K562 (cell line): ENCODE measurements around the gene HLTF. TPM values are rescaled to one million over a fixed set of nuclear protein-coding genes. Genes with fewer than 3 reads are reported as not detected.

Experiments used
- ATAC-seq: fragments of 200-7000 bp; cut with Tn5 transposase; 3 replicates; pipeline ENCODE4 v1.9.1; 2020; ENCODE audit warnings: moderate library complexity
- BruUV-seq: library from RNA; stranded (reverse); fragments of 400-500 nt; replicated peaks from 2 replicates; lab custom pipeline; 2021; lab: Mats Ljungman, UMichigan
- CTCF ChIA-PET: fragments of 300-600 bp; formaldehyde crosslinking; extraction: SDS; loops from one replicate; lab custom pipeline; 2021; ENCODE audit warnings: low intra/inter-chr PET ratio; lab: Yijun Ruan, JAX
- POLR2A ChIA-PET: fragments of 300-600, 350-650 bp; sonication (Branson Sonifier 250); formaldehyde crosslinking; extraction: SDS; loops from one replicate; lab custom pipeline; 2021; ENCODE audit warnings: antibody characterized with exemption, inconsistent platforms; lab: Yijun Ruan, JAX
- DNase-seq, 4 experiments: peaks; one replicate each; pipeline versions ENCODE4 v3.0.0 to v3.0.0-alpha.2; 2011 to 2018; ENCODE audit warnings: low spot score in 3 of 4, mixed read lengths in 3 of 4; ENCODE audit errors: extremely low read depth in 1 of 4
- FAIRE-seq: peaks from 2 replicates; lab custom pipeline; 2011; peaks lifted over from hg19 to GRCh38; lab: Jason Lieb, UNC
- H2AFZ ChIP-seq: 2 replicates; pipeline ENCODE4 v1.6.0; 2011; ENCODE audit warnings: low read depth, low read length, control low read depth, inconsistent platforms
- H3K27ac ChIP-seq: fragments of 200-600 bp; 3 replicates; pipeline ENCODE4 v1.8.0; 2011; ENCODE audit warnings: low read depth, mild to moderate bottlenecking, control low read depth, inconsistent platforms, low read length, moderate library complexity, mixed read lengths; ENCODE audit errors: extremely low read depth
- H3K27me3 ChIP-seq, 2 experiments: fragments of 300-600 bp in 1 of 2; 2 replicates in 1 of 2; 3 replicates in 1 of 2; pipeline versions ENCODE4 v1.6.0 to v1.8.0; 2011; ENCODE audit warnings: inconsistent platforms in 2 of 2, low read length in 2 of 2, mild to moderate bottlenecking in 1 of 2, mixed read lengths in 1 of 2, moderate library complexity in 1 of 2; ENCODE audit not compliant: control insufficient read depth in 2 of 2, insufficient read depth in 2 of 2
- H3K36me3 ChIP-seq: fragments of 300-600 bp; 3 replicates; pipeline ENCODE4 v1.8.0; 2011; ENCODE audit warnings: mild to moderate bottlenecking, low read length, inconsistent platforms; ENCODE audit not compliant: control insufficient read depth, insufficient read depth
- H3K4me1 ChIP-seq, 2 experiments: fragments of 200-600 bp in 1 of 2; replicated peaks in 1 of 2; 2 replicates in 1 of 2; 3 replicates in 1 of 2; pipeline versions ENCODE4 v1.5.1 to v1.8.0; 2011; ENCODE audit warnings: inconsistent platforms in 2 of 2, low read length in 2 of 2, mild to moderate bottlenecking in 1 of 2, mixed read lengths in 1 of 2, moderate library complexity in 1 of 2; ENCODE audit not compliant: control insufficient read depth in 2 of 2, insufficient read depth in 2 of 2
- H3K4me2 ChIP-seq: 2 replicates; pipeline ENCODE4 v1.6.1; 2011; ENCODE audit warnings: low read length, control low read depth, inconsistent platforms, mixed read lengths; ENCODE audit not compliant: insufficient read depth
- H3K4me3 ChIP-seq: fragments of 200-600 bp; sonication (generic), shearing (Covaris generic); 2 replicates; pipeline ENCODE4 v1.5.1; 2016; ENCODE audit warnings: control low read depth, inconsistent platforms
- H3K79me2 ChIP-seq: fragments of 200-600 bp; 3 replicates; pipeline ENCODE4 v1.8.0; 2011; ENCODE audit warnings: low read length, inconsistent platforms; ENCODE audit not compliant: control insufficient read depth, insufficient read depth
- H3K9ac ChIP-seq, 2 experiments: 2 replicates each; pipeline versions ENCODE4 v1.6.0 to v1.6.1; 2011; ENCODE audit warnings: low read depth in 2 of 2, low read length in 2 of 2, control low read depth in 1 of 2, inconsistent platforms in 1 of 2, mild to moderate bottlenecking in 1 of 2, mixed read lengths in 1 of 2; ENCODE audit not compliant: insufficient read depth in 1 of 2
- H3K9me1 ChIP-seq: one replicate; pipeline ENCODE4 v1.6.0; 2011; ENCODE audit warnings: inconsistent platforms, mild to moderate bottlenecking, low read length, moderate library complexity; ENCODE audit not compliant: control insufficient read depth, insufficient read depth
- H3K9me3 ChIP-seq: replicated peaks from 2 replicates; pipeline ENCODE4 v1.5.1; 2011; ENCODE audit warnings: low read depth, low read length, inconsistent platforms; ENCODE audit not compliant: control insufficient read depth, insufficient read depth
- H4K20me1 ChIP-seq: replicated peaks from 2 replicates; pipeline ENCODE4 v1.6.1; 2011; ENCODE audit warnings: low read length, inconsistent platforms, mixed read lengths; ENCODE audit not compliant: control insufficient read depth, insufficient read depth
- C11orf30 ChIP-seq: fragments of 450-650 bp; IDR thresholded peaks from 2 replicates; pipeline ENCODE4 v1.6.1; 2016; ENCODE audit warnings: low read depth, mild to moderate bottlenecking
- CCAR2 ChIP-seq: fragments of 200-400 bp; formaldehyde crosslinking; IDR thresholded peaks from 2 replicates; pipeline ENCODE4 v1.6.1; 2017; ENCODE audit warnings: mild to moderate bottlenecking, low read depth, low read length
- CHD2 ChIP-seq: IDR thresholded peaks from 2 replicates; pipeline ENCODE4 v1.6.1; 2011; ENCODE audit warnings: low read depth, low read length
- CTCF ChIP-seq, 3 experiments: IDR thresholded peaks in 2 of 3; conservative IDR thresholded peaks in 1 of 3; 2 replicates each; pipeline ENCODE4 v1.5.1; 2011 to 2012; ENCODE audit warnings: low read length in 3 of 3, mild to moderate bottlenecking in 3 of 3, control low read depth in 2 of 3, improper control_type of control experiment in 1 of 3, inconsistent platforms in 1 of 3, low read depth in 1 of 3, mixed read lengths in 1 of 3, moderate library complexity in 1 of 3; ENCODE audit not compliant: insufficient read depth in 2 of 3
- ESRRB ChIP-seq: fragments of 250-450 bp; sonication (Bioruptor Pico); IDR thresholded peaks from 2 replicates; pipeline ENCODE4 v1.5.0; 2020; ENCODE audit warnings: mild to moderate bottlenecking, moderate library complexity, borderline replicate concordance
- HDAC1 ChIP-seq, 2 experiments: fragments of 450-650 bp; IDR thresholded peaks; 2 replicates each; pipeline ENCODE4 v1.6.1; 2016 to 2017; ENCODE audit warnings: inconsistent platforms in 1 of 2, mild to moderate bottlenecking in 1 of 2, moderate library complexity in 1 of 2
- ILK ChIP-seq: fragments of 450-650 bp; IDR thresholded peaks from 2 replicates; pipeline ENCODE4 v1.6.1; 2016; ENCODE audit warnings: missing genetic modification characterization, low read depth, mild to moderate bottlenecking, missing compliant biosample characterization, moderate library complexity, borderline replicate concordance
- JUN ChIP-seq, 2 experiments: sonication (generic) in 1 of 2; formaldehyde crosslinking in 1 of 2; IDR thresholded peaks; 2 replicates each; pipeline versions ENCODE4 v1.6.1 to v1.8.0; 2012 to 2022; ENCODE audit warnings: borderline replicate concordance in 2 of 2, mild to moderate bottlenecking in 2 of 2, improper control_type of control experiment in 1 of 2, low read depth in 1 of 2, low read length in 1 of 2, missing genetic modification reagents in 1 of 2
- MAX ChIP-seq: sonication (generic); formaldehyde crosslinking; IDR thresholded peaks from 2 replicates; pipeline ENCODE4 v1.9.0; 2022; ENCODE audit warnings: mild to moderate bottlenecking, missing genetic modification reagents
- NR0B1 ChIP-seq: fragments of 450-650 bp; IDR thresholded peaks from one replicate; pipeline ENCODE4 v1.6.1; 2018; ENCODE audit warnings: mild to moderate bottlenecking, moderate library complexity; ENCODE audit not compliant: partially characterized antibody
- RBM34 ChIP-seq: fragments of 200-400 bp; formaldehyde crosslinking; IDR thresholded peaks from 2 replicates; pipeline ENCODE4 v1.6.1; 2018; ENCODE audit warnings: low read length, borderline replicate concordance; ENCODE audit not compliant: insufficient read depth
- TGIF2 ChIP-seq: sonication (generic); formaldehyde crosslinking; IDR thresholded peaks from 2 replicates; pipeline ENCODE4 v1.8.1; 2022; ENCODE audit warnings: mild to moderate bottlenecking, missing genetic modification reagents, moderate library complexity
- ZNF316 ChIP-seq: fragments of 450-650 bp; IDR thresholded peaks from 2 replicates; pipeline ENCODE4 v1.6.1; 2016
- ZNF518B ChIP-seq: fragments of 250-450 bp; sonication (Bioruptor Pico); IDR thresholded peaks from 2 replicates; pipeline ENCODE4 v1.5.0; 2021; ENCODE audit warnings: mild to moderate bottlenecking, moderate library complexity
- WGBS: fragments of 100-300 bp; shearing (Covaris generic); methylation state at CpG from one replicate; pipeline ENCODE4 v1.1.6; 2016; ENCODE audit warnings: low coverage, mixed read lengths; ENCODE audit not compliant: insufficient coverage; ENCODE audit errors: missing lambda C conversion rate; 5-methylcytosine and 5-hydroxymethylcytosine counted together
- in situ Hi-C: fragments of 300-500 bp; cut with MboI; formaldehyde crosslinking; loops from 4 replicates; pipeline ENCODE4 v1.15.0; 2018; ENCODE audit warnings: inconsistent platforms, mixed read lengths
- intact Hi-C: fragments of 100-400 bp; cut with micrococcal nuclease; formaldehyde crosslinking; loops from 2 replicates; pipeline ENCODE4 v1.14.2; 2022
- polyA plus RNA-seq, 8 experiments: library from polyadenylated mRNA; depleted of rRNA in 4 of 8; stranded (reverse) in 5 of 8; unstranded in 3 of 8; fragments of >200 nt; fragmentation: Nextera tagmentation in 2 of 8; fragmentation: Illumina TruSeq in 1 of 8; extraction: Ambion mirVana in 2 of 8; extraction: Trizol in 1 of 8; gene quantifications; 2 replicates each; pipeline versions ENCODE4 v1.2.1 to v1.2.3, GENCODE V29; 2011 to 2014; ENCODE audit warnings: inconsistent platforms in 1 of 8, missing spikeins in 1 of 8
- total RNA-seq, 7 experiments: library from RNA; depleted of rRNA in 6 of 7; stranded (reverse); fragments of >200 nt in 6 of 7; fragmentation: Illumina TruSeq in 2 of 7; extraction: Trizol in 2 of 7; gene quantifications; 2 replicates each; pipeline versions ENCODE4 v1.2.1 to v1.2.3, GENCODE V29; 2011 to 2021; ENCODE audit warnings: low replicate concordance in 1 of 7

HLTF gene
- total and polyA plus RNA-seq, 9 of the 15 experiments (the other 6 are each of a cell fraction or from before 2014, with no cell fraction given) = 35.1 to 82.4 (median 50.4) TPM

GRCh38 chr3:149085828-149086231, 503 bp downstream of the HLTF start (continued):
- TF ChIP-seq CCAR2 (no peak), MAX (CRISPR knock-in tag) (no peak), TGIF2 (CRISPR knock-in tag) (no peak), HDAC1 (IDR thresholded peaks at IDR 0.05) (peak in 1 of 2 experiments; percentile 73; a peak in 2 of 4 replicates)

- H3K36me3 ChIP-seq = peaks cover 57% of the 10 kb centered on the region
- H3K4me1 ChIP-seq = peaks cover 13 to 16% of the 10 kb centered on the region in 2 experiments
- WGBS = 87% methylated on average over 1 of the region's 1 CpG
- no TSS peak for BruUV-seq
- H2AFZ ChIP-seq = no peak overlapping the region
- no peak overlapping the region for H3K9ac ChIP-seq
- ChIA-PET CTCF (interaction anchor here (0.6 kb wide), 1 partner anchor 70 kb away, joined by 3 read pairs; no protein-coding TSS in a partner anchor), POLR2A (no interaction called here)
- H3K4me3 ChIP-seq = no peak overlapping the region
- DNase-seq (no peak), FAIRE-seq (no peak), ATAC-seq (no peak)
- in situ Hi-C loops (no loop called here), intact Hi-C loops (no loop called here)
- no peaks in the 10 kb centered on the region for H3K9me1 ChIP-seq
- H3K4me2 ChIP-seq = no peak overlapping the region
- no peaks in the 10 kb centered on the region for H3K27me3 ChIP-seq
- H3K27ac ChIP-seq = 0 out of 3 replicates have a peak overlapping the region, but pooled peaks have one; percentile 1
- peaks cover 91% of the 10 kb centered on the region for H3K79me2 ChIP-seq
- peaks cover under 1% of the 10 kb centered on the region; the same call in 1 of the 2 replicates for H3K9me3 ChIP-seq
- H4K20me1 ChIP-seq = peaks cover 14% of the 10 kb centered on the region
- TF ChIP-seq CTCF (IDR thresholded peaks at IDR 0.05 in 2 of 3, conservative IDR thresholded peaks at IDR 0.05 in 1 of 3; ENCODE audit: insufficient read depth in 2 of 3, low read depth in 1 of 3, low read length in 3 of 3) (no peak), ILK (tag) (no peak), JUN (IDR thresholded peaks at IDR 0.05; ENCODE audit: borderline replicate concordance, low read depth, low read length) (no peak), JUN (CRISPR knock-in tag; IDR thresholded peaks at IDR 0.05; ENCODE audit: borderline replicate concordance) (no peak), CHD2 (no peak), C11orf30 (peak; percentile 50; the same call in 1 of the 2 replicates), RBM34 (no peak), ZNF518B (no peak), ZNF316 (peak; percentile 75), NR0B1 (no peak), ESRRB (CRISPR knock-in tag) (no peak)
Measured at GRCh38 chr3:149081772-149082171, 4.6 kb downstream of the HLTF start.
